Measurements from ENCODE around the gene TMEM132E. TPM values are rescaled to one million over a fixed set of nuclear protein-coding genes. Genes with fewer than 3 reads are reported as not detected.

The TMEM132E gene
- total RNA-seq, 2 experiments from 2014 or later = 0.07 TPM; not detected in 1

GRCh38 chr17:34615326-34615725, 35.9 kb downstream of the TMEM132E start:
- Mint-ChIP-seq H3K27me3 (peaks cover 35% of the 10 kb centered on the region), H3K4me1 (ENCODE audit: low read depth) (no peaks in the 10 kb centered on the region), H3K27ac (no peak overlapping the region), H3K36me3 (ENCODE audit: low read depth) (no peaks in the 10 kb centered on the region), H3K4me3 (no peak overlapping the region), H3K9me3 (no peaks in the 10 kb centered on the region)
- no peak for TF ChIP-seq CTCF (IDR thresholded peaks at IDR 0.05)
- no peak for ATAC-seq
- ChIA-PET CTCF (interaction anchor here (1.3 kb wide), 1 partner anchor 25 kb away, joined by 3 read pairs; no protein-coding TSS in a partner anchor), POLR2A (no interaction called here)
- intact Hi-C loops (cut with micrococcal nuclease) = no loop called here
- DNase-seq = no peak

- ATAC-seq = no peak
- Mint-ChIP-seq H3K9me3 (no peaks in the 10 kb centered on the region), H3K36me3 (ENCODE audit: low read depth) (no peaks in the 10 kb centered on the region), H3K27ac (no peak overlapping the region), H3K4me3 (no peak overlapping the region), H3K27me3 (peaks cover 27% of the 10 kb centered on the region), H3K4me1 (ENCODE audit: low read depth) (no peaks in the 10 kb centered on the region)
- POLR2A ChIA-PET = no interaction called here
- DNase-seq = no peak
- CTCF ChIA-PET = interaction anchor here (1.3 to 2.9 kb wide), 2 partner anchors 22 to 25 kb away, joined by 3 to 10 read pairs; no protein-coding TSS in a partner anchor
- intact Hi-C loops (cut with micrococcal nuclease) = no loop called here
- TF ChIP-seq CTCF (IDR thresholded peaks at IDR 0.05) = no peak
Observed at GRCh38 chr17:34616148-34616547, 36.8 kb downstream of the TMEM132E start.

- DNase-seq (no peak), ATAC-seq (no peak)
- no peak for TF ChIP-seq CTCF (IDR thresholded peaks at IDR 0.05)
- no peaks in the 10 kb centered on the region for H3K4me1 Mint-ChIP-seq (ENCODE audit: low read depth)
- POLR2A ChIA-PET = no interaction called here
- H3K36me3 Mint-ChIP-seq (ENCODE audit: low read depth) = no peaks in the 10 kb centered on the region
- intact Hi-C loops (cut with micrococcal nuclease) = no loop called here
- H3K9me3 Mint-ChIP-seq = no peaks in the 10 kb centered on the region
- CTCF ChIA-PET = interaction anchor here (2.9 kb wide), 1 partner anchor 21 kb away, joined by 10 read pairs; no protein-coding TSS in a partner anchor
- H3K4me3 Mint-ChIP-seq = no peak overlapping the region
- peaks cover 26% of the 10 kb centered on the region for H3K27me3 Mint-ChIP-seq
- no peak overlapping the region for H3K27ac Mint-ChIP-seq
Observed at GRCh38 chr17:34617398-34617797, 38.0 kb downstream of the TMEM132E start.

GRCh38 chr17:34619687-34620217, 40.4 kb downstream of the TMEM132E start:
- CTCF ChIA-PET = no interaction called here
- H3K27me3 Mint-ChIP-seq = peaks cover 37% of the 10 kb centered on the region
- POLR2A ChIA-PET = no interaction called here
- no peak overlapping the region for H3K4me3 Mint-ChIP-seq
- H3K27ac Mint-ChIP-seq = no peak overlapping the region
- DNase-seq (no peak), ATAC-seq (no peak)
- no peaks in the 10 kb centered on the region for H3K36me3 Mint-ChIP-seq (ENCODE audit: low read depth)
- intact Hi-C loops (cut with micrococcal nuclease) = no loop called here
- H3K4me1 Mint-ChIP-seq (ENCODE audit: low read depth) = no peaks in the 10 kb centered on the region
- no peak for TF ChIP-seq CTCF (IDR thresholded peaks at IDR 0.05)
- no peaks in the 10 kb centered on the region for H3K9me3 Mint-ChIP-seq

GRCh38 chr17:34620458-34620857, 41.1 kb downstream of the TMEM132E start:
- Mint-ChIP-seq H3K27ac (no peak overlapping the region), H3K4me1 (ENCODE audit: low read depth) (no peaks in the 10 kb centered on the region), H3K27me3 (peaks cover 39% of the 10 kb centered on the region), H3K9me3 (no peaks in the 10 kb centered on the region), H3K4me3 (no peak overlapping the region), H3K36me3 (ENCODE audit: low read depth) (no peaks in the 10 kb centered on the region)
- POLR2A ChIA-PET = no interaction called here
- ATAC-seq = no peak
- CTCF ChIA-PET = no interaction called here
- intact Hi-C loops (cut with micrococcal nuclease) = no loop called here
- DNase-seq = no peak
- no peak for TF ChIP-seq CTCF (IDR thresholded peaks at IDR 0.05)
